WTC11 (cell line): Measurements from ENCODE around the gene MTSS2. TPM values are rescaled to one million over a fixed set of nuclear protein-coding genes. Genes with fewer than 3 reads are reported as not detected.

Source experiments
- ATAC-seq: fragments of 200-7000 bp; cut with Tn5 transposase; 2 replicates; pipeline ENCODE4 v1.10.0; 2021; ENCODE audit warnings: mild to moderate bottlenecking, moderate library complexity
- CTCF ChIA-PET: fragments of 300-600 bp; sonication (Branson Sonifier 250); formaldehyde crosslinking; loops from one replicate; lab custom pipeline; 2021; ENCODE audit warnings: antibody characterized with exemption; lab: Charles Lee
- POLR2A ChIA-PET: fragments of 350-600 bp; sonication (Branson Sonifier 250); formaldehyde crosslinking; loops from one replicate; lab custom pipeline; 2021; ENCODE audit warnings: antibody characterized with exemption; lab: Charles Lee
- DNase-seq: peaks from one replicate; pipeline ENCODE4 v3.0.0; 2021; ENCODE audit warnings: low spot score
- H3K27ac Mint-ChIP-seq: 2 replicates; pipeline ENCODE4 v1.8.0; 2021; ENCODE audit warnings: mixed read lengths
- H3K27me3 Mint-ChIP-seq: 2 replicates; pipeline ENCODE4 v1.8.0; 2021; ENCODE audit warnings: low read depth, mild to moderate bottlenecking, moderate library complexity, mixed read lengths
- H3K36me3 Mint-ChIP-seq: 2 replicates; pipeline ENCODE4 v1.8.0; 2021; ENCODE audit warnings: mixed read lengths
- H3K4me1 Mint-ChIP-seq: 2 replicates; pipeline ENCODE4 v1.8.0; 2022; ENCODE audit warnings: mixed read lengths
- H3K4me3 Mint-ChIP-seq: 2 replicates; pipeline ENCODE4 v1.8.0; 2021; ENCODE audit warnings: mild to moderate bottlenecking, moderate library complexity, mixed read lengths
- H3K9me3 Mint-ChIP-seq: 2 replicates; pipeline ENCODE4 v1.8.0; 2021; ENCODE audit warnings: mixed read lengths
- CTCF ChIP-seq: fragments of 200-600 bp; IDR thresholded peaks from 2 replicates; pipeline ENCODE4 v1.8.0; 2022; ENCODE audit warnings: antibody characterized with exemption
- E2F4 ChIP-seq: sonication (generic); formaldehyde crosslinking; IDR thresholded peaks from 2 replicates; pipeline ENCODE4 v1.8.1; 2022; ENCODE audit warnings: low read depth, mild to moderate bottlenecking, moderate library complexity, missing genetic modification reagents, borderline replicate concordance
- ETV6 ChIP-seq: sonication (generic); formaldehyde crosslinking; IDR thresholded peaks from 2 replicates; pipeline ENCODE4 v1.8.1; 2022; ENCODE audit warnings: mild to moderate bottlenecking, missing genetic modification reagents
- FOXJ3 ChIP-seq: sonication (generic); formaldehyde crosslinking; IDR thresholded peaks from 2 replicates; pipeline ENCODE4 v1.9.0; 2021; ENCODE audit warnings: missing genetic modification reagents, mild to moderate bottlenecking, borderline replicate concordance
- GABPB1 ChIP-seq: sonication (generic); formaldehyde crosslinking; IDR thresholded peaks from 2 replicates; pipeline ENCODE4 v1.8.1; 2023; ENCODE audit warnings: mild to moderate bottlenecking, missing genetic modification reagents
- PRDM15 ChIP-seq: sonication (generic); formaldehyde crosslinking; IDR thresholded peaks from 2 replicates; pipeline ENCODE4 v1.8.0; 2022; ENCODE audit warnings: missing genetic modification reagents
- RELA ChIP-seq: sonication (generic); formaldehyde crosslinking; IDR thresholded peaks from 2 replicates; pipeline ENCODE4 v1.8.1; 2022; ENCODE audit warnings: missing genetic modification reagents, mild to moderate bottlenecking, borderline replicate concordance
- SOX15 ChIP-seq: fragments of 250-450 bp; sonication (Bioruptor Pico); IDR thresholded peaks from 2 replicates; pipeline ENCODE4 v1.9.0; 2021; ENCODE audit warnings: mild to moderate bottlenecking
- TEAD1 ChIP-seq: sonication (generic); formaldehyde crosslinking; IDR thresholded peaks from 2 replicates; pipeline ENCODE4 v1.8.0; 2022; ENCODE audit warnings: mild to moderate bottlenecking, missing genetic modification reagents
- USF2 ChIP-seq: sonication (generic); formaldehyde crosslinking; IDR thresholded peaks from 2 replicates; pipeline ENCODE4 v1.8.1; 2023; ENCODE audit warnings: mild to moderate bottlenecking, missing genetic modification reagents, moderate library complexity
- ZNF121 ChIP-seq: sonication (generic); formaldehyde crosslinking; IDR thresholded peaks from 2 replicates; pipeline ENCODE4 v1.8.0; 2023; ENCODE audit warnings: missing genetic modification reagents
- ZNF219 ChIP-seq: sonication (generic); formaldehyde crosslinking; IDR thresholded peaks from 2 replicates; pipeline ENCODE4 v1.8.0; 2023; ENCODE audit warnings: missing genetic modification reagents, mild to moderate bottlenecking, borderline replicate concordance
- ZSCAN18 ChIP-seq: fragments of 250-450 bp; sonication (Bioruptor Pico); IDR thresholded peaks from 2 replicates; pipeline ENCODE4 v2.1.2; 2022; ENCODE audit warnings: mild to moderate bottlenecking, moderate library complexity
- total RNA-seq: library from RNA; stranded (reverse); gene quantifications from 3 replicates; pipeline ENCODE4 v1.2.3, GENCODE V29; 2021

Gene MTSS2
- total RNA-seq, 1 experiment from 2014 or later, result 28.3 TPM

GRCh38 chr16:70656712-70657263 lies 29.1 kb downstream of the MTSS2 start:
- ATAC-seq (peak; percentile 29), DNase-seq (no peak)
- TF ChIP-seq ZNF219 (CRISPR knock-in tag) (no peak), GABPB1 (CRISPR knock-in tag) (peak; percentile 54; the same call in 1 of the 2 replicates)
- ChIA-PET CTCF (interaction anchor here (0.6 to 1.0 kb wide), 2 partner anchors 48 to 114 kb away, joined by 3 to 9 read pairs; no protein-coding TSS in a partner anchor), POLR2A (interaction anchor here (0.7 kb wide), 1 partner anchor 888 kb away, joined by 3 read pairs; no protein-coding TSS in a partner anchor)
- Mint-ChIP-seq H3K9me3 (no peaks in the 10 kb centered on the region), H3K4me1 (peaks cover 17% of the 10 kb centered on the region), H3K27ac (peak overlapping the region; percentile 69; the same call in 1 of the 2 replicates), H3K27me3 (no peaks in the 10 kb centered on the region), H3K4me3 (no peak overlapping the region), H3K36me3 (no peaks in the 10 kb centered on the region)

GRCh38 chr16:70656065-70656711 lies 29.7 kb downstream of the MTSS2 start:
- no peaks in the 10 kb centered on the region for H3K36me3 Mint-ChIP-seq

GRCh38 chr16:70653809-70654771 lies 31.8 kb downstream of the MTSS2 start:
- Mint-ChIP-seq H3K27ac (no peak overlapping the region), H3K36me3 (peaks cover 4% of the 10 kb centered on the region), H3K4me1 (peaks cover 19% of the 10 kb centered on the region)
- CTCF ChIA-PET, result interaction anchor here (0.6 to 3.1 kb wide), 35 partner anchors 8 to 307 kb away, joined by 3 to 23 read pairs (median 5); partner anchors contain the start of genes COG4, DDX19A and SF3B3
- ATAC-seq, result peak; percentile 71
- TF ChIP-seq ZNF121 (CRISPR knock-in tag) (no peak), RELA (no peak), ZSCAN18 (no peak), CTCF (peak; percentile 89), USF2 (CRISPR knock-in tag) (peak; percentile 44; the same call in 1 of the 2 replicates), E2F4 (no peak), PRDM15 (CRISPR knock-in tag) (no peak), TEAD1 (CRISPR knock-in tag) (no peak), FOXJ3 (CRISPR knock-in tag) (no peak), GABPB1 (CRISPR knock-in tag) (no peak)
- TF ChIP-seq, all 79 proteins: peak for 2
- Mint-ChIP-seq H3K4me3 (no peak overlapping the region), H3K9me3 (peaks cover 3% of the 10 kb centered on the region), H3K27me3 (no peaks in the 10 kb centered on the region)
- DNase-seq, result peak; percentile 89
- POLR2A ChIA-PET, result interaction anchor here (1.0 kb wide), 1 partner anchor 273 kb away, joined by 3 read pairs; no protein-coding TSS in a partner anchor

More at GRCh38 chr16:70656065-70656711, 29.7 kb downstream of the MTSS2 start:
- Mint-ChIP-seq H3K4me3 (no peak overlapping the region), H3K4me1 (peaks cover 20% of the 10 kb centered on the region), H3K9me3 (no peaks in the 10 kb centered on the region), H3K27ac (no peak overlapping the region), H3K27me3 (no peaks in the 10 kb centered on the region)
- ATAC-seq (no peak), DNase-seq (no peak)
- CTCF ChIA-PET, result interaction anchor here (1.0 kb wide), 1 partner anchor 115 kb away, joined by 9 read pairs; no protein-coding TSS in a partner anchor
- POLR2A ChIA-PET, result interaction anchor here (0.7 kb wide), 1 partner anchor 889 kb away, joined by 3 read pairs; no protein-coding TSS in a partner anchor
- TF ChIP-seq ETV6 (CRISPR knock-in tag) (no peak), SOX15 (CRISPR knock-in tag) (no peak), RELA (no peak), ZNF219 (CRISPR knock-in tag) (no peak)
